DMS53 treated with DMSO at 0.1 percent for 48 hours (cell line): Measurements from ENCODE around the gene MYT1.
A peak's percentile ranks its signal among the peaks of the same experiment; 100 is the strongest.

Source experiments
- DNase-seq: peaks from one replicate; lab custom pipeline; 2025; ENCODE audit not compliant: unreplicated experiment; lab: John Stamatoyannopoulos, UW

The MYT1 gene

GRCh38 chr20:64188682-64189529 lies 24.7 kb downstream of the MYT1 start:
- DNase-seq = peak; percentile 98

- DNase-seq = no peak
These were observed 25.3 kb downstream of the MYT1 start for GRCh38 chr20:64189530-64189966.

DNA sequence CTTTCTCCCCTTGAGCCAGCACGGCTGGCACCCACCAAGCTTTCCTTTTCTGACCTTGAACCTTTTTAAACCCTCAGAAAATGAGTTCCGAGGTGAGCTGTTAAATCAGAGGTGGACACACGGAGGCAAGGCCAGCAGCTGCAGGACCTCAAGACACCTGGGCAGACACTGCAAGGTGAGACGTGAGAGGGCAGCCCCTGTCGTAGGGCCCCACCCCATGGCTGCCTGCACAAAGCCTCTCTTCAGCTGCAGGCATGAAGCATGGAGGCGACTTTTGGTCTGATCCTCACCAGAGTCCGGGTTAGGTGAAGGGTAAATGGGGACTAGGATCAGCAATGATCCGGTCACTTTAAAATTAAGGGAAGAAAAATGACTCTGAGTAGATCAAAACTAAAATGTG lies 25.7 kb downstream of the MYT1 start:
- DNase-seq = no peak

GRCh38 chr20:64191002-64191401 lies 26.8 kb downstream of the MYT1 start:
- DNase-seq = no peak

- DNase-seq = no peak
These were observed 28.2 kb downstream of the MYT1 start for GRCh38 chr20:64192406-64192805.

DNA sequence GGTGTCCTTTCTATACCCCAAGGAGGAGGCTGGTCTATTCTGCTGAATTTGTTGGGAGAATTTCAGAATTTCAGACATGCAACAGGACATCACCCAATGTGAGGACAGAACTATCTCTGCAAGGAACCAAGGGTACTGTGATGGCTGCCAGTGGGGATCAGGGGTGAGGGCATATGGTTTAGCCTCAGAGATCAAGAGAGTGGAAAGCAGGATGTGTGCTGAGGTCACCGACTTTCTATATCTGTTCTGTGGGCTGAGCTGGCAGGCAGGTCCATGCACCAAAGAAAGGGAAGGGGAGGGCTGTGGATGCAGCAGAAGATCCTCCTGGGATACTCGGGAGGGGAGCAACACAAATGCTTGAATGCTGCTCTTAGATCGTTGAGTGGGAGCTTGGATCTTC lies 28.8 kb downstream of the MYT1 start:
- DNase-seq = no peak

DNA sequence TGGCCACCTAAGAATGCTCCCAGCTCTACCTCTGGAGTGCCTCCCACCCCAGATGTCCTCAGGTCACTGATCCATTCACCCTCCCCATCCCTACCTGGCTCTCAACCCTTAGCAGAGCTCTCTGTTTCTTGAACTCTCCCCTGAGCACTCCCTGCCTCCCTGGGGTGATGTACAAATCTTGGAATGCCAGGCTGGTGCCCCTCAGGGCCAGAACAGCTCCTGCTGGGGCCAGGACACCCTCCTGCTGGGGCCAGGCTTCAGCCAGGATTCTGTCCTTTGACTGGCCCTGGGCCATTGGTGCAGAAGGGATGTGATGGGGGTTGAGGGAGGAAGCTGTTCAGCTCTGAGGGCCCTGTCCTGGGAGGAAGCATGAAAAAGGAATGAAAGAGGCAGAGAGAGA lies 30.0 kb downstream of the MYT1 start:
- DNase-seq = no peak

GRCh38 chr20:64196309-64196708 lies 32.1 kb downstream of the MYT1 start:
- no peak for DNase-seq

DNA sequence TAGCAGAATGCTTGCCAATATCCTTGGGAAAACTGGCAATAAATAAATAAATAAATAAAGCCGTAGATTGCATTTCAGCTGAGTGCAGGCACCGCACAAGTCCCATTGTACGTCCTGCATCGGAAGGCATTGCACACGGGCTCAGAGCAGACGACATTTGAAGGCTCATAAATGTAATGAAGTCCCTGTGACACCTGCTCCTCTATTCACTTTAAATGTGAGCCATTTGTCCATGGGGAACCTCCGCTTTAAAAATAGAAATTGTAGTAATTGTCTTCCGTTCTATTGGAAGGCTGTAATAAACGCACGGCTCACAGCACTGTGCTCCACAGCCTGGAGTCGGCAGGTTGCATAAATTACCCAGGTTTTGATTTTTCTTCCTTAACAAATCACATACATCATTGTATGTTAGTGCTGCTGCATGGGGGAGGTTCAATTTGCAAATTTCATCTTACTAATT lies 32.6 kb downstream of the MYT1 start:
- DNase-seq = no peak

- no peak for DNase-seq
These were observed 34.1 kb downstream of the MYT1 start for GRCh38 chr20:64198347-64198746.

DNA sequence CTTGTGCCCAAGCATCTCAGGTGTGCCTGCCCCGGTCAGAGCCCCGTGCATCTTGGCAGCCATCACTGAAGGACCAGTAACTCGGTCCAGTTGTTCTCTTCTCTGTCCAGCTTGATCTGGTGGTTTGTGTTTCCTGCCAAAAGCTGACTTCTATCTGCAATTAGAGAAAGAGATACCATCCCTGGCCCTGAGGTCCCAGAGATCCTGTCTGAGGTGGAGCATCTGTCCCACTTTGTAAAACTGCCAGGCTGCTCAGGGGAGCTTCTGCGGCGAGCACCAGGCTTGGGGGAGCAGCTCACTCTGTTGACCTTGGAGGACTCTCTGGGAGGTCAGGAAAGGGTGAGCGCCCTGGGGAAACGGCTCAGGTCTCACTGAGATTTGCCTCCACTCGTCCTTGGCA lies 35.1 kb downstream of the MYT1 start:
- DNase-seq = no peak

DNA sequence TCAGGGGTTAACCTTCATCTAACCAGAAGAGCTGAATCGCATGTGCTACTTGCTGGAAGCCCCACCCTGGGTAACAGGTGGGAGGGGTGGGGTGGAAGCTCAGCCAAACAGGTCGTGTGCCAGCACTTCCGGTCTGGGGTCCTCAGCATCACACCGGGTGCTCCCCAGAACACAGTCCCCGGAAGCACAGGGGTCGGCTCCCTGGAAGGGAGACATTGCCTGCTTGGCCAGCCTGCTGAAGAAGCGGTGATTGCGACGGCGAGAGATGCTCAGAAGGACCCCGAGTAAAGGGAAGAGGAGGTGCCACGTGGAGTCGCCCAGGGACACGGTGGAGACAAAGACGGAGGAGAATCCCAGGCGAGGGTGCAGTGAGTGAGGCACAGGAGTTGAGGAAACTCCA lies 36.5 kb downstream of the MYT1 start:
- DNase-seq = no peak

GRCh38 chr20:64201653-64202052 lies 37.4 kb downstream of the MYT1 start:
- no peak for DNase-seq

- DNase-seq = no peak
These were observed 39.0 kb downstream of the MYT1 start for GRCh38 chr20:64203037-64203777.

GRCh38 chr20:64205611-64206026 lies 41.4 kb downstream of the MYT1 start:
- no peak for DNase-seq

- DNase-seq = no peak
These were observed 42.4 kb downstream of the MYT1 start for GRCh38 chr20:64206614-64207013.

GRCh38 chr20:64207641-64208590 lies 43.7 kb downstream of the MYT1 start:
- no peak for DNase-seq

DNA sequence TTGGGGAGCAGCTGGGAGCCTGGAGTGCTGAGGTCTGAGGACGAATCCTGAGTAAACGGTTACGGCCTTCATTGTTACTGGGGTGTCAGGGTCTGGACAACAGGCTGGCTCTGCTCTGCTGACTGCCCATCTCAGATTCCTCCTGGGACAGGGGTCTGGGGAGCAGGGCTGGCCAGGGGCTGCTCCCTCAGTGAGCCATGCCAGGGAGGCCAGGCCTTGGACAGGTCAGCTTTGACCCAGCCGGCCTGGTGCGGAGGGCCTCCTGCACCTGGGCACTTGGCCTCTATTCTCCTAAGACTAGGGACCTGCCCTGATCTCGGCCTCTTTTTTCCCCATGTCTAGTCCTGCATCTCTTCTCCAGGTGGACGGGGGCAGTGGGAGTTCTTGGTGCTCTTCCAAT lies 44.9 kb downstream of the MYT1 start:
- DNase-seq = no peak

DNA sequence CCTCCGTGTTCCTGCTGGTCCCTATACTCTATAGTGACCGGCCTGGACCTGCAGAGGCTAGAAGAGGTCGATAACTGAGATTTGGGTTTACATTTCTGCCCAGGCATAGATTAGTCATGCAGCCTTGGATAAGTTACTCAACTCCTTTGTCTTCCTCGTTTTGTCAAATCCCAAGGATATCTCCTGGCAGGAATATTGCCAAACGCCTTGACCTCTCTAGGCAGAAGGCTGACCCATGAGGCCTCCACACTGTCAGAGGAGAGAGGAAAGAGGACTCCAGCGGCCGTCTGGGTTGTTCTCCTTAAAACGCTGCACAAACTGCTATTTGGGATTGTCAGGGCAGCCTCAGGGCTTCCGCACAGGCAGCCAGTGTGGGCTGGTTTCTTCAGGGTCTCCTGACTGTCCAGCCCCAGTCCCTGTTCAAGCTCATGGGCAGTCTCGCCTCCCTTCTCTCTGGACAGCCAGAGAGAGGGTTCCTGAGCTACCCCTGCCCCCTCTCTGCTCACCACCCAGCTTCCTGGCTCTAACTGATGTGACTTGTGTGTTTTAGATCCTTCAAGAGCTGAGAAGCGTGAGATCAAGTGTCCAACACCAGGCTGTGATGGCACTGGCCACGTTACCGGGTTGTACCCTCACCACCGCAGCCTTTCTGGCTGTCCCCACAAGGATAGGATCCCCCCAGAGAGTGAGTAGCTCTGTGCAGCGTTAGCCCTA lies 46.6 kb downstream of the MYT1 start:
- no peak for DNase-seq

DNA sequence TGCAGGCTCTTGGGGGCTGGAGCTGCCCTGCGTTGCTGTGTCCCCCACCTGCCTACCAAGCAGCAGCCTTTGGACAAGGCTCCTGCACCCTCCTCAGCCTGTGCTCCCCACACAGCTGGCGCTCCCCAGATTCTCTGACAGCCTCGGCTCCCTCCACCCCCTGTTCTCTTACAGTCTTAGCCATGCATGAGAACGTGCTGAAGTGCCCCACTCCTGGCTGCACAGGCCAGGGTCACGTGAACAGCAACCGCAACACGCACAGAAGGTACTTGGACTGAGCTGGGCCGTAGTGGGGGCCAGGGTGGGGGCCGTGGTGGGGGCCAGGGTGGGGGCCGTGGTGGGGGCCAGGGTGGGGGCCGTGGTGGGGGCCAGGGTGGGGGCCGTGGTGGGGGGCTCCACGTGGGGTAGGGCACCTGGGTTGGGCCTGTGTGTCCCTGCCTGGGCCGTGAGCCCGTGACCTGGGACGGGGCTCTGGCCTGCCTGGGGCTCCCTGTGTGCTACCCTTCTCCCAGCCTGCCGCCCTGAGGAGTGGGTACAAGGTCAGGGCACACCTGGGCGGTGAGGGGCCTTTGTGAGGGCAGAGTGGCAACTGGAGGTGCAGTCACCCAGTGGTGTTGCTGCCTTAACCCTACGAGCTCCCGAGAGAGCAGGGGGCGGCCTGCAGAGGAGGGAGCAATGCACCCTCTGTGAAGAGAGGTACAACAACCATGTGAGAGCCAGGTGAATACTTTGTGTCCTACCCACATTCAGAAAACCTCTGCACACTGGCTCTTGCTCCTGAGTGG lies 47.8 kb downstream of the MYT1 start:
- DNase-seq = no peak
